Upper lobe of left lung (tissue), 4 donors: ENCODE results near the gene CLMP.

ENCODE experiments used
- EP300 ChIP-seq, 4 donors: sonication (generic); formaldehyde crosslinking; IDR thresholded peaks; one replicate each; pipeline ENCODE4 v1.5.1; 2017; ENCODE audit warnings: antibody characterized with exemption in 4 of 4, control low read depth in 2 of 4
- POLR2A ChIP-seq, 4 donors: fragments of 450-650 bp; IDR thresholded peaks; one replicate each; pipeline ENCODE4 v1.5.1; 2016 to 2017; ENCODE audit warnings: antibody characterized with exemption in 4 of 4, mild to moderate bottlenecking in 2 of 4
- POLR2AphosphoS5 ChIP-seq, 2 donors: sonication (generic); formaldehyde crosslinking; IDR thresholded peaks; one replicate each; pipeline ENCODE4 v1.5.1; 2017; ENCODE audit warnings: antibody characterized with exemption in 2 of 2
- TF ChIP-seq, protein P1 (sequence below), 6 experiments: fragments of 450-650 bp in 4 of 6; fragments of 200-600 bp in 2 of 6; sonication (generic) in 2 of 6; IDR thresholded peaks; one replicate each; pipeline ENCODE4 v1.5.1; 2016 to 2019; ENCODE audit warnings: antibody characterized with exemption in 6 of 6

DNA sequence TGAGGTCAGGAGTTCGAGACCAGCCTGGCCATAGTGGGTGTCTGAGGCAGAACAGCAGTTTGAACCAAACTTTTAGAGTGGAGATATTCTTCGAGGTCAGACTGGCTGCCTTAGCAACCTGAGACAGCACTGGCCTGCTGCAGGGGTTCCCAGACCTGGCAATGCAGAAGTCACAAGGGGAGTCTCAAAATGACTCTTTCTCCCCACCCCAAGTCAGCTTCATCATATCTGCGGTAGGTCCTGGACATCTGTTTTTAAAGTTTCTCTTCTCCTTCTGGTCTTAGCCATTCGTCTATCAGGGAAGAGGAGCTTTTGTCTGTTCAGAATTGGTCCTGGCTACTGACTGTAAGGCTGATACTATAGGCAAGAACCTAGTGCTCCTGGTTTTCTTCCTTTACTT is 14.5 kb upstream of the CLMP start:
- TF ChIP-seq, protein P1, sequence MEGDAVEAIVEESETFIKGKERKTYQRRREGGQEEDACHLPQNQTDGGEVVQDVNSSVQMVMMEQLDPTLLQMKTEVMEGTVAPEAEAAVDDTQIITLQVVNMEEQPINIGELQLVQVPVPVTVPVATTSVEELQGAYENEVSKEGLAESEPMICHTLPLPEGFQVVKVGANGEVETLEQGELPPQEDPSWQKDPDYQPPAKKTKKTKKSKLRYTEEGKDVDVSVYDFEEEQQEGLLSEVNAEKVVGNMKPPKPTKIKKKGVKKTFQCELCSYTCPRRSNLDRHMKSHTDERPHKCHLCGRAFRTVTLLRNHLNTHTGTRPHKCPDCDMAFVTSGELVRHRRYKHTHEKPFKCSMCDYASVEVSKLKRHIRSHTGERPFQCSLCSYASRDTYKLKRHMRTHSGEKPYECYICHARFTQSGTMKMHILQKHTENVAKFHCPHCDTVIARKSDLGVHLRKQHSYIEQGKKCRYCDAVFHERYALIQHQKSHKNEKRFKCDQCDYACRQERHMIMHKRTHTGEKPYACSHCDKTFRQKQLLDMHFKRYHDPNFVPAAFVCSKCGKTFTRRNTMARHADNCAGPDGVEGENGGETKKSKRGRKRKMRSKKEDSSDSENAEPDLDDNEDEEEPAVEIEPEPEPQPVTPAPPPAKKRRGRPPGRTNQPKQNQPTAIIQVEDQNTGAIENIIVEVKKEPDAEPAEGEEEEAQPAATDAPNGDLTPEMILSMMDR (IDR thresholded peaks at IDR 0.05) = no peak
- TF ChIP-seq EP300 (IDR thresholded peaks at IDR 0.05) (no peak), POLR2AphosphoS5 (IDR thresholded peaks at IDR 0.05) (no peak), POLR2A (IDR thresholded peaks at IDR 0.05) (no peak)
